Vagina (tissue), 2 donors: ENCODE measurements around the gene FAHD2B.
"Not testable (repeated sequence)": the region's sequence is repeated elsewhere in the genome, so short reads cannot be mapped to it uniquely, and the experiment has no call there.

Source experiments
- CTCF ChIP-seq, 3 experiments: fragments of 450-650 bp in 2 of 3; fragments of 200-600 bp in 1 of 3; sonication (generic) in 1 of 3; IDR thresholded peaks; one replicate each; pipeline ENCODE4 v1.5.1; 2017 to 2019; ENCODE audit warnings: antibody characterized with exemption in 3 of 3, mild to moderate bottlenecking in 2 of 3, moderate library complexity in 2 of 3
- POLR2A ChIP-seq, 2 donors: fragments of 450-650 bp; IDR thresholded peaks; one replicate each; pipeline ENCODE4 v1.6.1; 2017; ENCODE audit warnings: antibody characterized with exemption in 2 of 2, mild to moderate bottlenecking in 2 of 2, moderate library complexity in 2 of 2
- POLR2AphosphoS5 ChIP-seq, 2 donors: sonication (generic); formaldehyde crosslinking; IDR thresholded peaks; one replicate each; pipeline ENCODE4 v1.9.0; 2017; ENCODE audit warnings: antibody characterized with exemption in 2 of 2, mild to moderate bottlenecking in 2 of 2, low read depth in 1 of 2; ENCODE audit not compliant: insufficient read depth in 1 of 2

- not testable (repeated sequence) for TF ChIP-seq POLR2AphosphoS5 (IDR thresholded peaks at IDR 0.05; ENCODE audit: insufficient read depth in 1 of 2, low read depth in 1 of 2); CTCF (IDR thresholded peaks at IDR 0.05); POLR2A (IDR thresholded peaks at IDR 0.05)
These were observed 9.6 kb downstream of the FAHD2B start for GRCh38 chr2:97085093-97085492.
